K562 (cell line): ENCODE data around the gene POLR3E. TPM values are rescaled to one million over a fixed set of nuclear protein-coding genes. Genes with fewer than 3 reads are reported as not detected.

Experiments used
- ATAC-seq: fragments of 200-7000 bp; cut with Tn5 transposase; 3 replicates; pipeline ENCODE4 v1.9.1; 2020; ENCODE audit warnings: moderate library complexity
- BruUV-seq: library from RNA; stranded (reverse); fragments of 400-500 nt; replicated peaks from 2 replicates; lab custom pipeline; 2021; lab: Mats Ljungman, UMichigan
- CTCF ChIA-PET: fragments of 300-600 bp; formaldehyde crosslinking; extraction: SDS; loops from one replicate; lab custom pipeline; 2021; ENCODE audit warnings: low intra/inter-chr PET ratio; lab: Yijun Ruan, JAX
- POLR2A ChIA-PET: fragments of 300-600, 350-650 bp; sonication (Branson Sonifier 250); formaldehyde crosslinking; extraction: SDS; loops from one replicate; lab custom pipeline; 2021; ENCODE audit warnings: antibody characterized with exemption, inconsistent platforms; lab: Yijun Ruan, JAX
- DNase-seq, 4 experiments: peaks; one replicate each; pipeline versions ENCODE4 v3.0.0 to v3.0.0-alpha.2; 2011 to 2018; ENCODE audit warnings: low spot score in 3 of 4, mixed read lengths in 3 of 4; ENCODE audit errors: extremely low read depth in 1 of 4
- FAIRE-seq: peaks from 2 replicates; lab custom pipeline; 2011; peaks lifted over from hg19 to GRCh38; lab: Jason Lieb, UNC
- H2AFZ ChIP-seq: 2 replicates; pipeline ENCODE4 v1.6.0; 2011; ENCODE audit warnings: low read depth, low read length, control low read depth, inconsistent platforms
- H3K27ac ChIP-seq: fragments of 200-600 bp; 3 replicates; pipeline ENCODE4 v1.8.0; 2011; ENCODE audit warnings: low read depth, mild to moderate bottlenecking, control low read depth, inconsistent platforms, low read length, moderate library complexity, mixed read lengths; ENCODE audit errors: extremely low read depth
- H3K27me3 ChIP-seq, 2 experiments: fragments of 300-600 bp in 1 of 2; 2 replicates in 1 of 2; 3 replicates in 1 of 2; pipeline versions ENCODE4 v1.6.0 to v1.8.0; 2011; ENCODE audit warnings: inconsistent platforms in 2 of 2, low read length in 2 of 2, mild to moderate bottlenecking in 1 of 2, mixed read lengths in 1 of 2, moderate library complexity in 1 of 2; ENCODE audit not compliant: control insufficient read depth in 2 of 2, insufficient read depth in 2 of 2
- H3K36me3 ChIP-seq: fragments of 300-600 bp; 3 replicates; pipeline ENCODE4 v1.8.0; 2011; ENCODE audit warnings: mild to moderate bottlenecking, low read length, inconsistent platforms; ENCODE audit not compliant: control insufficient read depth, insufficient read depth
- H3K4me1 ChIP-seq, 2 experiments: fragments of 200-600 bp in 1 of 2; replicated peaks in 1 of 2; 2 replicates in 1 of 2; 3 replicates in 1 of 2; pipeline versions ENCODE4 v1.5.1 to v1.8.0; 2011; ENCODE audit warnings: inconsistent platforms in 2 of 2, low read length in 2 of 2, mild to moderate bottlenecking in 1 of 2, mixed read lengths in 1 of 2, moderate library complexity in 1 of 2; ENCODE audit not compliant: control insufficient read depth in 2 of 2, insufficient read depth in 2 of 2
- H3K4me2 ChIP-seq: 2 replicates; pipeline ENCODE4 v1.6.1; 2011; ENCODE audit warnings: low read length, control low read depth, inconsistent platforms, mixed read lengths; ENCODE audit not compliant: insufficient read depth
- H3K4me3 ChIP-seq: fragments of 200-600 bp; sonication (generic), shearing (Covaris generic); 2 replicates; pipeline ENCODE4 v1.5.1; 2016; ENCODE audit warnings: control low read depth, inconsistent platforms
- H3K79me2 ChIP-seq: fragments of 200-600 bp; 3 replicates; pipeline ENCODE4 v1.8.0; 2011; ENCODE audit warnings: low read length, inconsistent platforms; ENCODE audit not compliant: control insufficient read depth, insufficient read depth
- H3K9ac ChIP-seq, 2 experiments: 2 replicates each; pipeline versions ENCODE4 v1.6.0 to v1.6.1; 2011; ENCODE audit warnings: low read depth in 2 of 2, low read length in 2 of 2, control low read depth in 1 of 2, inconsistent platforms in 1 of 2, mild to moderate bottlenecking in 1 of 2, mixed read lengths in 1 of 2; ENCODE audit not compliant: insufficient read depth in 1 of 2
- H3K9me1 ChIP-seq: one replicate; pipeline ENCODE4 v1.6.0; 2011; ENCODE audit warnings: inconsistent platforms, mild to moderate bottlenecking, low read length, moderate library complexity; ENCODE audit not compliant: control insufficient read depth, insufficient read depth
- H3K9me3 ChIP-seq: replicated peaks from 2 replicates; pipeline ENCODE4 v1.5.1; 2011; ENCODE audit warnings: low read depth, low read length, inconsistent platforms; ENCODE audit not compliant: control insufficient read depth, insufficient read depth
- H4K20me1 ChIP-seq: replicated peaks from 2 replicates; pipeline ENCODE4 v1.6.1; 2011; ENCODE audit warnings: low read length, inconsistent platforms, mixed read lengths; ENCODE audit not compliant: control insufficient read depth, insufficient read depth
- CCNT2 ChIP-seq: IDR thresholded peaks from 2 replicates; pipeline ENCODE4 v1.6.1; 2011; ENCODE audit warnings: borderline replicate concordance, low read depth, mild to moderate bottlenecking, moderate library complexity, mixed read lengths, low read length; ENCODE audit not compliant: insufficient read length; ENCODE audit errors: extremely low read depth
- CEBPB ChIP-seq: fragments of 450-650 bp; IDR thresholded peaks from 2 replicates; pipeline ENCODE4 v1.6.1; 2016; ENCODE audit warnings: missing genetic modification characterization, missing compliant biosample characterization
- ELF2 ChIP-seq: fragments of 250-450 bp; sonication (Bioruptor Pico); IDR thresholded peaks from 2 replicates; pipeline ENCODE4 v1.5.0; 2021; ENCODE audit warnings: mild to moderate bottlenecking
- FOXJ2 ChIP-seq: fragments of 200-800 bp; sonication (Bioruptor generic); IDR thresholded peaks from 2 replicates; pipeline ENCODE4 v1.6.1; 2016; ENCODE audit warnings: missing genetic modification characterization, missing compliant biosample characterization
- KDM2B ChIP-seq: fragments of 250-450 bp; sonication (Bioruptor Pico); IDR thresholded peaks from 2 replicates; pipeline ENCODE4 v1.8.0; 2021; ENCODE audit warnings: mild to moderate bottlenecking, moderate library complexity
- KHSRP ChIP-seq: fragments of 450-650 bp; IDR thresholded peaks from 2 replicates; pipeline ENCODE4 v1.6.1; 2017
- PURB ChIP-seq: sonication (generic); formaldehyde crosslinking; IDR thresholded peaks from 2 replicates; pipeline ENCODE4 v1.9.0; 2021; ENCODE audit warnings: low read depth, mild to moderate bottlenecking, missing genetic modification reagents
- RB1 ChIP-seq: fragments of 450-650 bp; IDR thresholded peaks from 2 replicates; pipeline ENCODE4 v1.6.1; 2017; ENCODE audit warnings: low read depth, mild to moderate bottlenecking
- SIRT6 ChIP-seq: IDR thresholded peaks from one replicate; pipeline ENCODE4 v1.6.1; 2012; ENCODE audit warnings: low read depth, mild to moderate bottlenecking, control low read depth, inconsistent platforms, low read length, moderate library complexity
- SMAD4 ChIP-seq: fragments of 250-450 bp; sonication (Bioruptor Pico); conservative IDR thresholded peaks from 2 replicates; pipeline ENCODE4 v1.8.0; 2021; ENCODE audit warnings: inconsistent platforms, mild to moderate bottlenecking, moderate library complexity
- SRSF9 ChIP-seq: fragments of 200-400 bp; formaldehyde crosslinking; IDR thresholded peaks from 2 replicates; pipeline ENCODE4 v1.6.1; 2017; ENCODE audit warnings: low read depth, low read length, borderline replicate concordance
- U2AF2 ChIP-seq: fragments of 200-400 bp; formaldehyde crosslinking; optimal IDR thresholded peaks from 2 replicates; pipeline ENCODE3; 2017; ENCODE audit warnings: low read depth, mild to moderate bottlenecking, low read length
- ZFP30 ChIP-seq: fragments of 250-450 bp; sonication (Bioruptor Pico); IDR thresholded peaks from 2 replicates; pipeline ENCODE4 v1.8.0; 2022; ENCODE audit warnings: moderate library complexity, mild to moderate bottlenecking, inconsistent platforms, borderline replicate concordance
- ZNF239 ChIP-seq: fragments of 250-450 bp; sonication (Bioruptor Pico); IDR thresholded peaks from 2 replicates; pipeline ENCODE4 v1.4.0; 2020; ENCODE audit warnings: mild to moderate bottlenecking
- ZNF766 ChIP-seq: fragments of 200-800 bp; sonication (Bioruptor generic); conservative IDR thresholded peaks from 2 replicates; pipeline ENCODE4 v1.6.1; 2016; ENCODE audit warnings: missing genetic modification characterization, missing compliant biosample characterization
- WGBS: fragments of 100-300 bp; shearing (Covaris generic); methylation state at CpG from one replicate; pipeline ENCODE4 v1.1.6; 2016; ENCODE audit warnings: low coverage, mixed read lengths; ENCODE audit not compliant: insufficient coverage; ENCODE audit errors: missing lambda C conversion rate; 5-methylcytosine and 5-hydroxymethylcytosine counted together
- in situ Hi-C: fragments of 300-500 bp; cut with MboI; formaldehyde crosslinking; loops from 4 replicates; pipeline ENCODE4 v1.15.0; 2018; ENCODE audit warnings: inconsistent platforms, mixed read lengths
- intact Hi-C: fragments of 100-400 bp; cut with micrococcal nuclease; formaldehyde crosslinking; loops from 2 replicates; pipeline ENCODE4 v1.14.2; 2022
- polyA plus RNA-seq, 8 experiments: library from polyadenylated mRNA; depleted of rRNA in 4 of 8; stranded (reverse) in 5 of 8; unstranded in 3 of 8; fragments of >200 nt; fragmentation: Nextera tagmentation in 2 of 8; fragmentation: Illumina TruSeq in 1 of 8; extraction: Ambion mirVana in 2 of 8; extraction: Trizol in 1 of 8; gene quantifications; 2 replicates each; pipeline versions ENCODE4 v1.2.1 to v1.2.3, GENCODE V29; 2011 to 2014; ENCODE audit warnings: inconsistent platforms in 1 of 8, missing spikeins in 1 of 8
- total RNA-seq, 7 experiments: library from RNA; depleted of rRNA in 6 of 7; stranded (reverse); fragments of >200 nt in 6 of 7; fragmentation: Illumina TruSeq in 2 of 7; extraction: Trizol in 2 of 7; gene quantifications; 2 replicates each; pipeline versions ENCODE4 v1.2.1 to v1.2.3, GENCODE V29; 2011 to 2021; ENCODE audit warnings: low replicate concordance in 1 of 7
- TF ChIP-seq, protein P1 (sequence below): fragments of 250-450 bp; sonication (Bioruptor Pico); IDR thresholded peaks from 2 replicates; pipeline ENCODE4 v1.8.0; 2021; ENCODE audit warnings: borderline replicate concordance, mild to moderate bottlenecking, moderate library complexity; ENCODE audit not compliant: poor library complexity, severe bottlenecking

Gene POLR3E
- total and polyA plus RNA-seq, 9 of the 15 experiments (the other 6 are each of a cell fraction or from before 2014, with no cell fraction given): 17.7 to 151 (median 82.6) TPM

GRCh38 chr16:22375963-22376640, 78.9 kb downstream of the POLR3E start:
- Histone ChIP-seq H4K20me1 (no peaks in the 10 kb centered on the region), H3K4me1 (peaks cover 18% of the 10 kb centered on the region in 2 experiments; a peak in 4 of 5 replicates), H3K27me3 (no peaks in the 10 kb centered on the region), H3K4me3 (no peak overlapping the region), H3K36me3 (peaks cover 16% of the 10 kb centered on the region; the same call in 2 of the 3 replicates), H3K4me2 (no peak overlapping the region), H3K27ac (no peak overlapping the region), H2AFZ (no peak overlapping the region), H3K79me2 (peaks cover 33% of the 10 kb centered on the region), H3K9me3 (no peaks in the 10 kb centered on the region), H3K9ac (no peak overlapping the region), H3K9me1 (no peaks in the 10 kb centered on the region)
- DNase-seq: no peak
- FAIRE-seq: no peak
- WGBS: 64% methylated on average over 8 of the region's 8 CpGs
- CTCF ChIA-PET: no interaction called here
- ATAC-seq: no peak
- POLR2A ChIA-PET: interaction anchor here (1.1 kb wide), 1 partner anchor 12 kb away, joined by 3 read pairs; no protein-coding TSS in a partner anchor
- BruUV-seq: no TSS peak
- intact Hi-C loops: no loop called here
- in situ Hi-C loops: loop anchor here (25.0 kb wide), 1 partner anchor 464 kb away; no protein-coding TSS in a partner anchor
- no peak for TF ChIP-seq SIRT6
- peak; percentile 59; the same call in 1 of the 2 replicates for TF ChIP-seq CEBPB
- TF ChIP-seq SRSF9: no peak
- TF ChIP-seq ZFP30 (CRISPR knock-in tag): no peak

- no peak overlapping the region for H3K27ac ChIP-seq
- no peak overlapping the region for H3K9ac ChIP-seq
- H3K4me2 ChIP-seq: no peak overlapping the region
- no TSS peak for BruUV-seq
- intact Hi-C loops: no loop called here
- TF ChIP-seq ELF2 (CRISPR knock-in tag): no peak
- TF ChIP-seq RB1: no peak
- no peak for TF ChIP-seq U2AF2
- no peak for TF ChIP-seq PURB (CRISPR knock-in tag)
- TF ChIP-seq KDM2B (CRISPR knock-in tag): no peak
- TF ChIP-seq, protein P1, sequence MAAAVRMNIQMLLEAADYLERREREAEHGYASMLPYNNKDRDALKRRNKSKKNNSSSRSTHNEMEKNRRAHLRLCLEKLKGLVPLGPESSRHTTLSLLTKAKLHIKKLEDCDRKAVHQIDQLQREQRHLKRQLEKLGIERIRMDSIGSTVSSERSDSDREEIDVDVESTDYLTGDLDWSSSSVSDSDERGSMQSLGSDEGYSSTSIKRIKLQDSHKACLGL: no peak
- no peak for TF ChIP-seq KHSRP
- no peak for TF ChIP-seq ZNF766 (CRISPR knock-in tag)
- no peak for TF ChIP-seq ZNF239 (CRISPR knock-in tag)
- no peak for TF ChIP-seq SMAD4 (CRISPR knock-in tag)
- no peak for TF ChIP-seq FOXJ2 (tag)
- TF ChIP-seq CCNT2: no peak
- TF ChIP-seq, all 486 proteins: peak for 0
- H2AFZ ChIP-seq: no peak overlapping the region
- DNase-seq: no peak
- H3K36me3 ChIP-seq: no peaks in the 10 kb centered on the region
- in situ Hi-C loops: loop anchor here (25.0 kb wide), 1 partner anchor 467 kb away; no protein-coding TSS in a partner anchor
- POLR2A ChIA-PET: no interaction called here
- H4K20me1 ChIP-seq: no peaks in the 10 kb centered on the region
- CTCF ChIA-PET: no interaction called here
- 90% methylated on average over 7 of the region's 7 CpGs for WGBS
- H3K4me1 ChIP-seq: peaks cover 4 to 7% of the 10 kb centered on the region in 2 experiments; a peak in 4 of 5 replicates
- H3K9me1 ChIP-seq: no peaks in the 10 kb centered on the region
- no peak for FAIRE-seq
- H3K4me3 ChIP-seq: no peak overlapping the region
- H3K79me2 ChIP-seq: no peaks in the 10 kb centered on the region
- no peak for ATAC-seq
- no peaks in the 10 kb centered on the region for H3K9me3 ChIP-seq
- no peaks in the 10 kb centered on the region for H3K27me3 ChIP-seq
Observed at GRCh38 chr16:22379656-22380055, 82.4 kb downstream of the POLR3E start.
